ENCODE measurements around the gene CCSER1.
"Not testable (repeated sequence)": the region's sequence is repeated elsewhere in the genome, so short reads cannot be mapped to it uniquely, and the experiment has no call there.

CCSER1 gene

DNA sequence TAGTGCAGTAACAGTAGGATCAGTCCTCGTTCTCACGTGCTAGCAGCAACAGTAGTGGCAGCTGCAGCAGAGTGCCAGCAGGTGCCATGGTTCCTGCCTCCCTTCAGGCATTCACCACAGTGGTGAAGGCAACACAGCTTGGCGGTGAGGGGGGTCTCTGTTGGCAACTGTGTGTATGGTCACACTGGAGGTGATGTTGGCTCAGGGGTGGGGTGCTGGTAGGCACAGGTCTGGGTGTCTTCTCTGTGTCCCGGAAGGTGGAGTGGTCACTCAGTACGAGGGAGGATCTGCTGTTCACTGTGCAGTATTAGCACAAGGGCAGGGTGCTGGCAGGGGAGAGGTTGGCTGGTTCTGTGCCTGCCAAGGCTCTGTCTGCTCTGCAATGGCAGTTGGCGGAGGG, 671.8 kb downstream of the CCSER1 start:
- no peak for ATAC-seq (replicated peaks)
- DNase-seq: no peak
- no peaks in the 10 kb centered on the region for H3K4me1 Mint-ChIP-seq (ENCODE audit: low read depth in 2 of 2)
- H3K27me3 Mint-ChIP-seq: no peaks in the 10 kb centered on the region
- no peaks in the 10 kb centered on the region for H3K36me3 Mint-ChIP-seq (ENCODE audit: insufficient read depth)
- no peak overlapping the region for H3K4me3 Mint-ChIP-seq
- H3K9me3 Mint-ChIP-seq: peaks cover 9 to 24% of the 10 kb centered on the region in 2 donors
- H3K27ac Mint-ChIP-seq: no peak overlapping the region

DNA sequence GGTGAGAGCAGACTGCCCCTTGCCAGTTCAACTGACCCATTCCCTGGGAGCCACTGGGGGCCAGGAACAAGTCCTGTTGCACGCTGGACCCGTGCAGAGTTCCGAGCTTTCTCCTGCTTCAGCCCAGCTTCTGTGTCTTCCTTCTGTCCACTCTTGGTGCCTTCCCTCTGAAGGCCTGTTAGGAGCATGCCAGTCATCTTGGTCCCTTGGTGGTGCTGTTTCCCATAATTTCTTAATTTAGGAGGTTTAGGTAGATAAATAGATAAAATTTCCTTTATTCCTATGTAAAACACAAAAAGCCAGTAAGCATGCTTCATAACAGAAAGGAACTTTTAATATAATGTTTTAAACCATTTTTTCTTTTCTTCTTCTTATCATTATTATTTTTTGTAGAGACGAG, 672.7 kb downstream of the CCSER1 start:
- Mint-ChIP-seq H3K27ac (no peak overlapping the region), H3K36me3 (ENCODE audit: insufficient read depth) (no peaks in the 10 kb centered on the region), H3K4me3 (no peak overlapping the region), H3K27me3 (no peaks in the 10 kb centered on the region), H3K4me1 (ENCODE audit: low read depth in 2 of 2) (no peaks in the 10 kb centered on the region), H3K9me3 (peaks cover 6 to 18% of the 10 kb centered on the region in 2 donors)
- DNase-seq (no peak), ATAC-seq (replicated peaks) (no peak)

DNA sequence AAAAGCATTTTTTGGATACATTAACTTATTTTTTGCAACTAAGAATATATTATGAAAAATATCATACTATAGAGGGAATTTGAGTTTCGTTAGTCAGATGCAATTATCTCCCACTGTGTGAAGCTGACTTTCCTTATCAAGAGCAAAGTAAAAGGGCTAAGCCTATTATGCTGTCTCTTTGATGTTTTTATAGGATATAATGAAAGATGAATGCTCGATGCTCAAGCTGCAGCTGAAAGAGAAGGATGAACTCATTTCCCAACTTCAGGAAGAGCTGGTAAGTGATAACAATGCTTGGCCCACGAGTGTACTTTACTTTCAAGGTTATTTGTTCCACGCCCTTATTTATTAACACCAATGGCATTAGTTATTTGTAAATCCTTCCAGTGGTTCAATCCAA, 688.4 kb downstream of the CCSER1 start:
- Mint-ChIP-seq H3K27ac (no peak overlapping the region), H3K27me3 (no peaks in the 10 kb centered on the region), H3K4me3 (no peak overlapping the region), H3K9me3 (peaks cover 11 to 31% of the 10 kb centered on the region in 2 donors), H3K4me1 (ENCODE audit: low read depth in 2 of 2) (no peaks in the 10 kb centered on the region), H3K36me3 (ENCODE audit: insufficient read depth) (no peaks in the 10 kb centered on the region)
- DNase-seq (no peak), ATAC-seq (replicated peaks) (no peak)

DNA sequence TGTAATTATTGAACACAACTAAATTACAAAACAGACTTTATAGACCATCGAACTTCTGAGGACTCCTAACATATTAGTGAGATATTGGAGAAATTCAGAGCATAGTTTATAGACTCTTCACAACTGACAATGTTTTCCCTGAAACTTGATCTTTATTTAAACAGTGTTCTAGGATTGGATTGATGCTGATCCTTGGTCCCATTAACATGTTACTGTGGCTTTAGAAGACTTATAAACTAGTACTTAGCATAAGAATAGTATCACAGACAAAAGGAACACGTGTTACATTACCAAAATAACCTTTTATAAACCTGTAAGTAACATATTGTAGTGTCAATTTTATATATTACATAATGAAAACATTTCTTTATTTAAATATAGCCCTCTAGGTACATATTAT, 689.6 kb downstream of the CCSER1 start:
- Mint-ChIP-seq H3K36me3 (ENCODE audit: insufficient read depth) (no peaks in the 10 kb centered on the region), H3K4me1 (ENCODE audit: low read depth in 2 of 2) (no peaks in the 10 kb centered on the region), H3K27ac (no peak overlapping the region), H3K27me3 (no peaks in the 10 kb centered on the region), H3K4me3 (no peak overlapping the region), H3K9me3 (peaks cover 10 to 20% of the 10 kb centered on the region in 2 donors)
- DNase-seq (no peak), ATAC-seq (replicated peaks) (no peak)

DNA sequence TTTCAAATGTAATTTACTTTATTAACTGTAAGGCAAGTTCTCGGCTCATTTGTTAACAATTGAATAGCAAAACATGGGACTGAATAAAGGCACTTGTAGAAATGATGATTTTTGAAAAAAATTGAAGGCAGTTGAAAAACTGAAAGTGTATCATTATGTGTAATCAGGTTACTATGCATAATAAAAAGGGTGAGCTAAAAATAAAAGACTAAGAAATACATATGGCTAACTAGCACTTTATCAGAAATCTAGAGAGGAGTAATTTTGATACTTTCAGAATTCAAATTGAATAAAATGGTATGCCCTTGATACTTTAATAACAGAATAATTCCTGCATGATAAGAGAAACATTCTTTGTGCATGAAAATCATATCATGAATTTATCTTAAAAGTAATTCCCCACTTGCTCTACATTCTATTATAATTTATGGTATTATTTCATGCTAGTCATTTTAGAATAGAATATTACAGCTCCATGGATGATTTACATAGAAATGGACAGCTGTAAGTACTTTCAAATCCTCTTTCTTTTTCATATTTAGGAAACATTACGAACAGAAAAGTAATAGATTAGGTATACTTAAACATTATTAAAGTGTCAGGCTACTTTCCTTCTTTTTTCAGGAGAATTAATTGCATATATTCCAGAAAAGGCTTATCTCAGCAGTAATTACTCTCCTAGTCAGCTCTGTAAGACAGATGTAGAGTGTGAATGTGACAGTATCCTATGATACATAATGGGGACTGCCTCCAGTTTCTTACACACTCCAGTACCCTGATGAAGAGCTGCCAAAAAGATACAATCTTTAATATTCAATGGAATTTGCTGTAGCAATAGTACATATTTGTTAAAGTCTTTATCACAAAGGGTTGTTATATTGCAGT, 697.3 kb downstream of the CCSER1 start:
- H3K9me3 Mint-ChIP-seq: peaks cover 7 to 8% of the 10 kb centered on the region in 2 donors

DNA sequence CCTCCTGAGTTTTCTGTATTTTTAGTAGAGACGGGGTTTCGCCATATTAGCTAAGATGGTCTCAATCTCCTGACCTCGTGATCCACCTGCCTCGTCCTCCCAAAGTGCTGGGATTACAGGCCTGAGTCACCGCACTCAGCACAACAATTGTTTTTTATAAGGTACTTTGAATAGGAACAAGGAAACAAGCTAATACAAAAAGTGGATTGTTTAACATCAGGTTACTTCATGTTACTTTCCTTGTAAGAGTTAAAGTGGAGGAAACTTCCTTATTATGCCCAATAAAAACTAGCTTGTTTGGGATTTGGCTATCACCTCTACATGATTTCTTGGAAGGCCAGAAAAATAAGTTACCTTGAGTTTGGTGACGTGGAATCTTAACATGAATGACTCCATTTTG, 698.7 kb downstream of the CCSER1 start:
- H3K36me3 Mint-ChIP-seq (ENCODE audit: insufficient read depth): no peaks in the 10 kb centered on the region
- ATAC-seq (replicated peaks) (no peak), DNase-seq (no peak)
- H3K4me1 Mint-ChIP-seq (ENCODE audit: low read depth in 2 of 2): no peaks in the 10 kb centered on the region
- no peak overlapping the region for H3K4me3 Mint-ChIP-seq
- H3K27ac Mint-ChIP-seq: no peak overlapping the region
- H3K9me3 Mint-ChIP-seq: peaks cover 7 to 8% of the 10 kb centered on the region in 2 donors
- no peaks in the 10 kb centered on the region for H3K27me3 Mint-ChIP-seq

More for the DNA sequence above, 697.3 kb downstream of the CCSER1 start:
- DNase-seq (no peak), ATAC-seq (replicated peaks) (no peak)
- Mint-ChIP-seq H3K4me3 (no peak overlapping the region), H3K27ac (no peak overlapping the region), H3K27me3 (no peaks in the 10 kb centered on the region), H3K36me3 (ENCODE audit: insufficient read depth) (no peaks in the 10 kb centered on the region), H3K4me1 (ENCODE audit: low read depth in 2 of 2) (no peaks in the 10 kb centered on the region)

DNA sequence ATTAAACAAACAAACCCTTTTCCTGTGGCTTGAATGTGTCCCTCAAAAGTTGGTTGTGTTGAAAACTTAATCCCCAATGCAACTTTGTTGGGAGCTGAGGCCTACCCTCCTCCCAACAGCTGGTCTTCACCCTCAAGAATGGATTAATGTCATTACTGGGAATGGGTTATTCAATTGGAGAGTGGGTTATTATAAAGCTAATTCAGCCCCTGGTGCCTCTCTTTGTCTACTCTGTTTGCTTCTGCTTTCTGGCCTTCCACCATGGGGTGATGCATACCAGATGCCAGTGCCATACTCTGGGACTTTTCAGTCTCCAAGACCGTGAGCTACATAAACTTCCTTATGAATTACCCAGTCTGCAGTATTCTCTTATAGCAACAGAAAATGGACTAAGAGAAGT, 706.5 kb downstream of the CCSER1 start:
- Mint-ChIP-seq H3K4me3 (no peak overlapping the region), H3K9me3 (no peaks in the 10 kb centered on the region)
- DNase-seq: no peak

DNA sequence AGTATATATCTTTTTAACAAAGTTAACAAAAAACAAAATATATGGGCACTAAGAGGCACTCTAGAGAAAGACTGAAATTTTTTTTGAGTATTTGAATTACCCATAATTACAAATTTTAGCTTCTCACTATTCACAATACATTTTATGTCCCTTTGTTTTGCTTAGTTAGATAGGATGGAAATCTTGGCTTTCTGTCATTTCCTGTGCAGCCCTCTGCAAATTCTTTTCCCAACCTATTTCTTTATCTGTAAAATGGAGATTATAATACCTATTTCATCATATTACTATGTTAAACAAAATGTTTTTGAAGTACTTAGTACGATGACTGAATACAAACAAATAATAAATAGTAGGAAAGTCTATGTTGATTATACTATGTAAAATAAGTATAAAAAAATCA, 710.0 kb downstream of the CCSER1 start:
- Mint-ChIP-seq H3K27ac (no peak overlapping the region), H3K36me3 (ENCODE audit: insufficient read depth) (no peaks in the 10 kb centered on the region), H3K4me3 (no peak overlapping the region), H3K9me3 (peaks cover 0 to 3% of the 10 kb centered on the region in 2 donors), H3K4me1 (ENCODE audit: low read depth in 2 of 2) (no peaks in the 10 kb centered on the region), H3K27me3 (no peaks in the 10 kb centered on the region)
- DNase-seq (no peak), ATAC-seq (replicated peaks) (no peak)

More for the DNA sequence above, 706.5 kb downstream of the CCSER1 start:
- no peaks in the 10 kb centered on the region for H3K27me3 Mint-ChIP-seq
- no peak overlapping the region for H3K27ac Mint-ChIP-seq
- H3K4me1 Mint-ChIP-seq (ENCODE audit: low read depth in 2 of 2): no peaks in the 10 kb centered on the region
- no peak for ATAC-seq (replicated peaks)
- H3K36me3 Mint-ChIP-seq (ENCODE audit: insufficient read depth): no peaks in the 10 kb centered on the region

DNA sequence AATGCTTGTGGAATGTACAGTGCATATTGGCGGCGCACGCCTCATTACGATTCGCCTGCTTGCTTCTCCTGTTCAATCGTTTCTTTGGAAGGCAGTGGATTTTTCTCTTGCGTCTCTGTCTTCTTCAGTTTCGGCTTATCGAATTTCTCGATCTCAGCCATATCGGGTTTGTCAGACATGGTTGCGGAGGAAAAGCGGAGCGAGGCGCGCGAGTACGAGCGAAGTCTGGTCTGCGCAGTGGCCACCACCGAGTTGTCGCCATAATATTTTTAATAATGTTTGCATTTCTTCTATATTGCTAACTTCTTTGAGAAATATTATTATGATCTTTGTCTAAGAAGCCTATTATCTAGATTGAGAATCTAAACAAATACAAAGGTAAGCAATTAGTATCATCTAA, 711.7 kb downstream of the CCSER1 start:
- not testable (repeated sequence) for H3K36me3 Mint-ChIP-seq (ENCODE audit: insufficient read depth); H3K4me1 Mint-ChIP-seq (ENCODE audit: low read depth in 2 of 2); H3K27ac Mint-ChIP-seq; ATAC-seq (replicated peaks); H3K9me3 Mint-ChIP-seq; H3K27me3 Mint-ChIP-seq; H3K4me3 Mint-ChIP-seq; DNase-seq

DNA sequence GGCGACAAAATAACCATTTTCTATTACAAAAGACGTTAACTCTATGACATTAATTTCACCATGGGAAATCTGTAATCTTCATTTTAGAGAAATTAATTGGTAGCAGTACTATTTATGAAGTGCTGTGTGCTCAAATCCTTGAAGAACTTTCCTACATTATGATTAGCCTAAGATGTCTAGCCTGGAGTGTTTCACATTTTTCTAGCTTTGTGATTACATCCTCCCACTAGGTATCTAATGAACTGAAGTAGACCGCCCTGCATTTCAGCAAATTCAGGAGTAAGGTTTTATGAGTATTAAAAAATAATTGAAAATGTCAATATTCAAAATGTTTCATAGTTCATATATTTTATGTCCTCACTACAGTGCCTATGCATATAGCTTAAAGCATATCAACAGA, 713.1 kb downstream of the CCSER1 start:
- H3K4me1 Mint-ChIP-seq (ENCODE audit: low read depth in 2 of 2): no peaks in the 10 kb centered on the region
- no peaks in the 10 kb centered on the region for H3K27me3 Mint-ChIP-seq
- no peaks in the 10 kb centered on the region for H3K36me3 Mint-ChIP-seq (ENCODE audit: insufficient read depth)
- DNase-seq: no peak
- no peak overlapping the region for H3K27ac Mint-ChIP-seq
- ATAC-seq (replicated peaks): no peak
- peaks cover 0 to 3% of the 10 kb centered on the region in 2 donors for H3K9me3 Mint-ChIP-seq
- no peak overlapping the region for H3K4me3 Mint-ChIP-seq

DNA sequence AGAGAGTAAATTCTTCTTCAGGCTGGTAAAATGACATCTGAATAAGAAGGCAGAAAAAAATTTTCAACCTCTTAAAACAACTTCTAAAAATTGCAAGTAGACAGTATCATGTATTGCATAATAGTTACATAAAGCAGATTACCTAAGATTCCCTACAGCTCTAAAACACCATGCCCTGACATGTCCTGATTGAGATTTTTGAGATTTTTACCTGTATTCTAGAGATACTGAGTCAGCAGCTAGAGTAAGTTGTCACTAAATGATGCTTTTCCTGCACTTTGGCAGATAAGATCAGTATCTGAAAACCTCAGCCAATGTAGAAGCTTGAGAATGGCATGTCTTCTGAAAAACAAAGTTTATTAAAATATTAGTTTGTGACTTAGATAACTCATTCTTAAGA, 713.6 kb downstream of the CCSER1 start:
- no peaks in the 10 kb centered on the region for H3K27me3 Mint-ChIP-seq
- no peak overlapping the region for H3K4me3 Mint-ChIP-seq
- H3K9me3 Mint-ChIP-seq: peaks cover 0 to 3% of the 10 kb centered on the region in 2 donors

DNA sequence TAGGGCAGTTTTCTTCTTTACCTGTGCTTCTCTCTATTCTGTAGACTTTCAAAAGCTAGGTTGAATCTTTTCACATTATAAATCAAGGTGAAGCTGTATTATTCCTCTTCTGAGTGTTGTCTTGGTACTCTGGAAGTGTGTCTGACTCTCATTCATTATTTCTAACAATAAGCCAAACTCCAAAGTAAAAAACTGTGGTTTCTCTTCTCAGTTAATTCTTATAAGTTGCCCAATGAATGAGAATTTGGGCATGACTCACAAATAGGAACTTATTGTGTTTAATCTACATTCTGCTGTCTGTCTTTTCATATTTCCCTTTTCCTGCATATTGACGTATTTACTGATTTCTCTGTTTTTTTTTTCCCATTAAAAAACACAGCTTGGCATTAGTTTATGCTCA, 714.5 kb downstream of the CCSER1 start:
- no peaks in the 10 kb centered on the region for H3K27me3 Mint-ChIP-seq
- no peak for DNase-seq
- H3K36me3 Mint-ChIP-seq (ENCODE audit: insufficient read depth): no peaks in the 10 kb centered on the region
- H3K4me1 Mint-ChIP-seq (ENCODE audit: low read depth in 2 of 2): no peaks in the 10 kb centered on the region
- H3K27ac Mint-ChIP-seq: no peak overlapping the region
- no peak overlapping the region for H3K4me3 Mint-ChIP-seq
- H3K9me3 Mint-ChIP-seq: peaks cover 0 to 5% of the 10 kb centered on the region in 2 donors
- ATAC-seq (replicated peaks): no peak

More for the DNA sequence above, 713.6 kb downstream of the CCSER1 start:
- H3K4me1 Mint-ChIP-seq (ENCODE audit: low read depth in 2 of 2): no peaks in the 10 kb centered on the region
- DNase-seq (no peak), ATAC-seq (replicated peaks) (no peak)
- no peaks in the 10 kb centered on the region for H3K36me3 Mint-ChIP-seq (ENCODE audit: insufficient read depth)
- H3K27ac Mint-ChIP-seq: no peak overlapping the region

DNA sequence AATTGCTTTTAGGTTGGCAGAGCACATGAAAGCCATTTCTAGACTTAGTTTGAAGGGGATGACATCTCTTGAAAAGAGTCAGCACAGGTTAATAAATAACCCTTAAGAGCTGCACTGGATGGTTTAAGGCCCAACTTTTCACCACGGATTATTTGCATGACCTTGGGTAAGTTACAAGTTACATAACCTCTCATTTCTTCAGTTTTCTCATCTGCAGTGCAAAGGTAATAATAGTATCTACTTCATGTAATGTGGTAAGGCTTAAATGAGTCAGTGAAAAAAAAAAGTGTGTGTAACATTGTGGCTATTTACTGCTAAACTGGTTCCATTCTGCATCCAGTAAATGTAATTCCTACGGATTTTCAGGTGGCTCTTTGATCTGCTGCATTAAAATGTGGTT, 715.8 kb downstream of the CCSER1 start:
- no peaks in the 10 kb centered on the region for H3K27me3 Mint-ChIP-seq
- no peaks in the 10 kb centered on the region for H3K36me3 Mint-ChIP-seq (ENCODE audit: insufficient read depth)
- ATAC-seq (replicated peaks) (no peak), DNase-seq (no peak)
- H3K4me1 Mint-ChIP-seq (ENCODE audit: low read depth in 2 of 2): no peaks in the 10 kb centered on the region
- H3K4me3 Mint-ChIP-seq: no peak overlapping the region
- no peak overlapping the region for H3K27ac Mint-ChIP-seq
- peaks cover 0 to 5% of the 10 kb centered on the region in 2 donors for H3K9me3 Mint-ChIP-seq

DNA sequence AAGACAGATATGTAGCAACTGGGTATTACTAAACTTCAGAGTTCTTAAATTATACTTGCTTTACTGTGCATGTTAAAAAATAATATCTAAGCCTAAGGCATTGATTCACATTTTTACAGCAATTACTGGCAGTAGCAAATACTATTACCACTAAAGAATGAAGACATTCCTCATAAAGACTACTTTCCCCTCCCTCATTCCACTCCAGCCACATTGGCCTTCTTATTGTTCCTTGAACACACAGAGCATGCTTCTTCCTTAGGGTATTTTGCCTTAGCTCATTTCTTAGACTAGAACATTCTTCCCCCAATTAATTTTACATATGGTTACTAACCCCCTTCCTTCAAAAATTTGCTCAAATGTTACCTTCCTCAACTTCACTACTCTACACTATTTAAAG, 717.0 kb downstream of the CCSER1 start:
- H3K27me3 Mint-ChIP-seq: no peaks in the 10 kb centered on the region
- H3K27ac Mint-ChIP-seq: no peak overlapping the region
- no peaks in the 10 kb centered on the region for H3K36me3 Mint-ChIP-seq (ENCODE audit: insufficient read depth)
- no peak overlapping the region for H3K4me3 Mint-ChIP-seq
- H3K9me3 Mint-ChIP-seq: peaks cover 0 to 7% of the 10 kb centered on the region in 2 donors
- no peak for DNase-seq
- ATAC-seq (replicated peaks): no peak
- H3K4me1 Mint-ChIP-seq (ENCODE audit: low read depth in 2 of 2): no peaks in the 10 kb centered on the region

Measured in effector memory CD8-positive, alpha-beta T cell (primary cell).